NCI-H2171 treated with DMSO at 0.1 percent for 48 hours (cell line): ENCODE measurements around the gene TSNAXIP1.
"Not testable (repeated sequence)": the region's sequence is repeated elsewhere in the genome, so short reads cannot be mapped to it uniquely, and the experiment has no call there.

Source experiments
- DNase-seq: peaks from one replicate; lab custom pipeline; 2025; lab: John Stamatoyannopoulos, UW

TSNAXIP1 gene

GRCh38 chr16:67860589-67861398, 54.1 kb downstream of the TSNAXIP1 start:
- no peak for DNase-seq

- no peak for DNase-seq
These were observed 55.2 kb downstream of the TSNAXIP1 start for GRCh38 chr16:67861877-67862276.

GRCh38 chr16:67862623-67863583, 56.2 kb downstream of the TSNAXIP1 start:
- no peak for DNase-seq

- not testable (repeated sequence) for DNase-seq
These were observed 57.4 kb downstream of the TSNAXIP1 start for GRCh38 chr16:67864044-67864443.

GRCh38 chr16:67864594-67864993, 57.9 kb downstream of the TSNAXIP1 start:
- no peak for DNase-seq

GRCh38 chr16:67865318-67865717, 58.6 kb downstream of the TSNAXIP1 start:
- DNase-seq, result peak; percentile 12

- no peak for DNase-seq
These were observed 61.6 kb downstream of the TSNAXIP1 start for GRCh38 chr16:67868290-67868689.

GRCh38 chr16:67869653-67870052, 63.0 kb downstream of the TSNAXIP1 start:
- DNase-seq, result no peak

GRCh38 chr16:67871256-67871655, 64.6 kb downstream of the TSNAXIP1 start:
- no peak for DNase-seq

- DNase-seq, result no peak
These were observed 65.5 kb downstream of the TSNAXIP1 start for GRCh38 chr16:67872131-67872630.

- peak; percentile 59 for DNase-seq
These were observed 66.1 kb downstream of the TSNAXIP1 start, which contains the start of gene EDC4 for GRCh38 chr16:67872631-67873434. TSS of gene EDC4 (plus strand) at chr16:67873052. CDS start at chr16:67873262, 210 bp downstream.

- no peak for DNase-seq
These were observed 67.0 kb downstream of the TSNAXIP1 start for GRCh38 chr16:67873435-67874370.

- no peak for DNase-seq
These were observed 67.7 kb downstream of the TSNAXIP1 start for GRCh38 chr16:67874372-67874771.

GRCh38 chr16:67877064-67877463, 70.4 kb downstream of the TSNAXIP1 start:
- DNase-seq, result no peak
